HepG2 (cell line): ENCODE measurements around the gene INF2.

Source experiments
- HCFC1 ChIP-seq: fragments of 150-350 bp; IDR thresholded peaks from 2 replicates; pipeline ENCODE4 v1.6.1; 2014; ENCODE audit warnings: low read depth, low read length
- SRF ChIP-seq: IDR thresholded peaks from 2 replicates; pipeline ENCODE4 v1.6.1; 2011; ENCODE audit warnings: mild to moderate bottlenecking, low read depth, low read length, moderate library complexity

- TF ChIP-seq SRF (no peak), HCFC1 (no peak)
These were observed 5.6 kb upstream of the INF2 start for GRCh38 chr14:104683653-104684448.
